CD14-positive monocyte (primary cell): ENCODE results near the gene LTB4R2. TPM values are rescaled to one million over a fixed set of nuclear protein-coding genes. Genes with fewer than 3 reads are reported as not detected.

Experiments
- DNase-seq, 3 donors: peaks; one replicate each; pipeline ENCODE4 v3.0.0-alpha.2; 2011 to 2022
- H2AFZ ChIP-seq: 2 replicates; pipeline ENCODE4 v1.6.0; 2012; ENCODE audit warnings: mild to moderate bottlenecking, low read depth, low read length, inconsistent platforms; ENCODE audit not compliant: insufficient read depth, poor library complexity, severe bottlenecking
- H3K27ac ChIP-seq, 2 donors: 1 replicate in 1 of 2; 2 replicates in 1 of 2; pipeline ENCODE4 v1.5.1; 2012 to 2013; ENCODE audit warnings: low read length in 2 of 2, control low read depth in 1 of 2, inconsistent platforms in 1 of 2, low read depth in 1 of 2, mild to moderate bottlenecking in 1 of 2
- H3K27me3 ChIP-seq, 2 donors: one replicate each; pipeline versions ENCODE4 v1.6.0 to v1.6.1; 2011 to 2013; ENCODE audit warnings: low read length in 2 of 2; ENCODE audit not compliant: control insufficient read depth in 2 of 2, insufficient read depth in 2 of 2
- H3K36me3 ChIP-seq, 2 donors: replicated peaks in 1 of 2; 1 replicate in 1 of 2; 2 replicates in 1 of 2; pipeline versions ENCODE4 v1.5.1 to v1.6.1; 2012 to 2013; ENCODE audit warnings: low read length in 2 of 2, control low read depth in 1 of 2, inconsistent platforms in 1 of 2, mild to moderate bottlenecking in 1 of 2; ENCODE audit not compliant: insufficient read depth in 2 of 2, control insufficient read depth in 1 of 2
- H3K4me1 ChIP-seq, 2 donors: 1 replicate in 1 of 2; 2 replicates in 1 of 2; pipeline versions ENCODE4 v1.5.1 to v1.6.1; 2012 to 2013; ENCODE audit warnings: low read length in 2 of 2, control low read depth in 1 of 2, inconsistent platforms in 1 of 2, mild to moderate bottlenecking in 1 of 2, moderate library complexity in 1 of 2; ENCODE audit not compliant: insufficient read depth in 2 of 2, control insufficient read depth in 1 of 2
- H3K4me2 ChIP-seq: replicated peaks from 2 replicates; pipeline ENCODE3; 2012; ENCODE audit warnings: low read length, moderate library complexity, mild to moderate bottlenecking; ENCODE audit not compliant: poor library complexity, severe bottlenecking; ENCODE audit errors: extremely low read depth
- H3K4me3 ChIP-seq, 3 experiments: fragments of 200-600 bp in 1 of 3; sonication (generic) in 1 of 3; replicated peaks in 1 of 3; 1 replicate in 2 of 3; 2 replicates in 1 of 3; pipeline ENCODE4 v1.5.1; 2011 to 2013; ENCODE audit warnings: low read length in 3 of 3, mild to moderate bottlenecking in 3 of 3, control low read depth in 2 of 3, low read depth in 2 of 3, inconsistent platforms in 1 of 3, moderate library complexity in 1 of 3
- H3K79me2 ChIP-seq: 2 replicates; pipeline ENCODE4 v1.6.0; 2012; ENCODE audit warnings: mild to moderate bottlenecking, control low read depth, inconsistent platforms, low read length, moderate library complexity; ENCODE audit not compliant: insufficient read depth
- H3K9ac ChIP-seq: 2 replicates; pipeline ENCODE4 v1.6.0; 2017; ENCODE audit warnings: low read length, mild to moderate bottlenecking; ENCODE audit not compliant: insufficient read depth, poor library complexity, severe bottlenecking
- H3K9me3 ChIP-seq, 2 donors: replicated peaks in 1 of 2; 1 replicate in 1 of 2; 2 replicates in 1 of 2; pipeline versions ENCODE4 v1.5.1 to v1.6.1; 2012 to 2013; ENCODE audit warnings: low read length in 2 of 2, control low read depth in 1 of 2; ENCODE audit not compliant: control insufficient read depth in 1 of 2, insufficient read depth in 1 of 2
- H4K20me1 ChIP-seq: 2 replicates; pipeline ENCODE4 v1.6.0; 2012; ENCODE audit warnings: mild to moderate bottlenecking, low read length, control low read depth, moderate library complexity; ENCODE audit not compliant: insufficient read depth
- H3K27ac Mint-ChIP-seq, 7 donors: one replicate each; pipeline ENCODE4 v1.8.0; 2020; ENCODE audit warnings: mild to moderate bottlenecking in 7 of 7, mixed read lengths in 7 of 7, moderate library complexity in 6 of 7, inconsistent platforms in 2 of 7
- H3K27me3 Mint-ChIP-seq, 3 donors: one replicate each; pipeline ENCODE4 v1.8.0; 2021 to 2022; ENCODE audit warnings: low read depth in 3 of 3, mild to moderate bottlenecking in 3 of 3, mixed read lengths in 3 of 3, moderate library complexity in 3 of 3, inconsistent platforms in 1 of 3
- H3K36me3 Mint-ChIP-seq, 2 donors: one replicate each; pipeline ENCODE4 v1.8.0; 2020; ENCODE audit warnings: mixed read lengths in 2 of 2, inconsistent platforms in 1 of 2, mild to moderate bottlenecking in 1 of 2
- H3K4me1 Mint-ChIP-seq: one replicate; pipeline ENCODE4 v1.8.0; 2020; ENCODE audit warnings: mild to moderate bottlenecking, mixed read lengths
- H3K4me3 Mint-ChIP-seq, 2 donors: one replicate each; pipeline ENCODE4 v1.8.0; 2020; ENCODE audit warnings: mild to moderate bottlenecking in 2 of 2, mixed read lengths in 2 of 2, moderate library complexity in 1 of 2
- H3K9me3 Mint-ChIP-seq, 7 donors: one replicate each; pipeline ENCODE4 v1.8.0; 2020 to 2022; ENCODE audit warnings: mixed read lengths in 7 of 7, mild to moderate bottlenecking in 6 of 7, moderate library complexity in 6 of 7, inconsistent platforms in 2 of 7
- WGBS: methylation state at CpG from one replicate; pipeline ENCODE4 v1.1.5; 2013; ENCODE audit warnings: missing lambda C conversion rate; ENCODE audit not compliant: insufficient coverage; 5-methylcytosine and 5-hydroxymethylcytosine counted together
- intact Hi-C, 2 donors: fragments of 100-400 bp; cut with micrococcal nuclease; formaldehyde crosslinking; loops; one replicate each; pipeline versions ENCODE4 v1.15.0 to v1.15.1; 2023
- polyA plus RNA-seq, 3 donors: library from polyadenylated mRNA; depleted of rRNA in 1 of 3; unstranded in 2 of 3; stranded (reverse) in 1 of 3; fragments of 300-500 nt in 2 of 3; fragments of >200 nt in 1 of 3; fragmentation: Illumina TruSeq in 2 of 3; gene quantifications; 1 replicate in 2 of 3; 2 replicates in 1 of 3; pipeline ENCODE4 v1.2.3, GENCODE V29; 2012 to 2021
- TF ChIP-seq, protein P1 (sequence below): fragments of 200-600 bp; IDR thresholded peaks from one replicate; pipeline ENCODE4 v1.8.0; 2022; ENCODE audit warnings: antibody characterized with exemption, mild to moderate bottlenecking

Gene LTB4R2
- polyA plus RNA-seq, 3 donors: 2.7 to 25.1 (median 2.9) TPM

DNA sequence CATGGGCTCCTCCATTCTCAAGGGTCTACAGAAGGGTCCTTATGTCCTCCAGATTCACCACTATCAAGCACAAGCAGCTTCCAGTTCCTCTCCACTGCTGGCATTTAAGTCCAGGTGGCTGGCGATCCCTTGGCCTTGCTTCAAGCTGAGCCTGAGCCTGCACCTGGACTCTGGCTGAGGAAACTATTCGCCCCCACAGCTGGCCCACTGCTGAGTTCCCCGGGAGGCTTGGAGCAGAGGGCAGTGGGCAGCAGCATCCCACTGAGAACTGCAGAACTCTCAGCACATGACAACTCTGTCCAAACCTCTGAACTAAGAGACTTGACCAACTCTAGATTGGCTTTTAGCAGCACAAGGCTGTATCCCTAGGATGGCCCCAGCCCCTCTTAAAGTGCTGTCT is 27.2 kb upstream of the LTB4R2 start:
- H3K27ac Mint-ChIP-seq: peak overlapping the region in 2 of 7 donors; percentile 32 to 37
- Histone ChIP-seq H2AFZ (no peak overlapping the region), H3K9me3 (no peaks in the 10 kb centered on the region), H3K79me2 (peaks cover 37% of the 10 kb centered on the region), H3K4me3 (no peak overlapping the region), H3K36me3 (no peaks in the 10 kb centered on the region), H3K4me2 (no peak overlapping the region), H3K4me1 (peaks cover 51 to 52% of the 10 kb centered on the region in 2 donors), H3K9ac (no peak overlapping the region), H3K27ac (peak overlapping the region in 1 of 2 donors; percentile 98), H4K20me1 (no peaks in the 10 kb centered on the region), H3K27me3 (no peaks in the 10 kb centered on the region)
- peaks cover 13 to 14% of the 10 kb centered on the region in 2 donors for H3K36me3 Mint-ChIP-seq
- no peak for DNase-seq
- no peak overlapping the region for H3K4me3 Mint-ChIP-seq
- TF ChIP-seq, protein P1, sequence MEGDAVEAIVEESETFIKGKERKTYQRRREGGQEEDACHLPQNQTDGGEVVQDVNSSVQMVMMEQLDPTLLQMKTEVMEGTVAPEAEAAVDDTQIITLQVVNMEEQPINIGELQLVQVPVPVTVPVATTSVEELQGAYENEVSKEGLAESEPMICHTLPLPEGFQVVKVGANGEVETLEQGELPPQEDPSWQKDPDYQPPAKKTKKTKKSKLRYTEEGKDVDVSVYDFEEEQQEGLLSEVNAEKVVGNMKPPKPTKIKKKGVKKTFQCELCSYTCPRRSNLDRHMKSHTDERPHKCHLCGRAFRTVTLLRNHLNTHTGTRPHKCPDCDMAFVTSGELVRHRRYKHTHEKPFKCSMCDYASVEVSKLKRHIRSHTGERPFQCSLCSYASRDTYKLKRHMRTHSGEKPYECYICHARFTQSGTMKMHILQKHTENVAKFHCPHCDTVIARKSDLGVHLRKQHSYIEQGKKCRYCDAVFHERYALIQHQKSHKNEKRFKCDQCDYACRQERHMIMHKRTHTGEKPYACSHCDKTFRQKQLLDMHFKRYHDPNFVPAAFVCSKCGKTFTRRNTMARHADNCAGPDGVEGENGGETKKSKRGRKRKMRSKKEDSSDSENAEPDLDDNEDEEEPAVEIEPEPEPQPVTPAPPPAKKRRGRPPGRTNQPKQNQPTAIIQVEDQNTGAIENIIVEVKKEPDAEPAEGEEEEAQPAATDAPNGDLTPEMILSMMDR: no peak
- WGBS: 100% methylated on average over 3 of the region's 3 CpGs
- H3K4me1 Mint-ChIP-seq: peaks cover 58% of the 10 kb centered on the region
- H3K9me3 Mint-ChIP-seq: peaks cover 0 to 3% (median 0%) of the 10 kb centered on the region in 7 donors
- intact Hi-C loops: no loop called here
- peaks cover 0 to 4% (median 3%) of the 10 kb centered on the region in 3 donors for H3K27me3 Mint-ChIP-seq

DNA sequence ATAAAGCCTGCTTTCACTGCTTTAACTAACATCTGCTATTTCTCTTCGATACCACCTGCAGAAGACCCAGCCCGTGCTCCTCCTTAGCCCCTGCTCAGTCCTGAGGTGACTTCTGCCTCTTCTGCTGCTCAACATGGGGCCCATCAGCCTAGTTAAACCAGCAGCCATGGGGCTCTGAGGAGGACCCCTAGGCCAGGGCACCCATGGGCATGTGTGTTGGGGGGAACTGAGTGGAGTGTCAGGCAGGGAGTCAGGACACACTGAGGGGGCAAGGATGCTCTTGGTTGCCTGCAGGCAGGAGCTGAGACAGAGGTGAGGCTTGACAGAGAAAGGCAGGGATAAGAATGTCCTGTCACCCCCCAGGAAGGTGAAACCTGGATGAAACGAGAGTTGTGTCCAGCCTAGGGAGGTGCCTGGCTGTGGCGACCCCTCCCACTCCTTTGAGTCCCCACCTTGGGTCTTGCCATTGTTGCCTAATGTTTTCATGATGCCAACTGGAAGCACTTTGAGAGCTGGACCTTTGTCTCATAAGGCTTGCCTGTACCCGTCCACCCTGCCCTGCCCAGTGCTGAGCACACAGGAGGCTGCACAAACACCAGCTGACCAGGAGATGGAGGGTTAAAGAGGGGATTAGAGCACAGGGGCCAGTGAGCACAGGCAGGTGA is 26.0 kb upstream of the LTB4R2 start:
- Histone ChIP-seq H3K9ac (no peak overlapping the region), H3K27me3 (no peaks in the 10 kb centered on the region), H3K27ac (no peak overlapping the region), H3K9me3 (no peaks in the 10 kb centered on the region), H3K79me2 (peaks cover 28% of the 10 kb centered on the region), H3K4me1 (peaks cover 39 to 40% of the 10 kb centered on the region in 2 donors), H3K36me3 (no peaks in the 10 kb centered on the region), H2AFZ (no peak overlapping the region), H4K20me1 (no peaks in the 10 kb centered on the region), H3K4me2 (no peak overlapping the region), H3K4me3 (no peak overlapping the region)
- 98% methylated on average over 5 of the region's 5 CpGs for WGBS
- intact Hi-C loops: no loop called here
- Mint-ChIP-seq H3K4me1 (peaks cover 49% of the 10 kb centered on the region), H3K4me3 (no peak overlapping the region), H3K27me3 (peaks cover 0 to 3% (median 1%) of the 10 kb centered on the region in 3 donors), H3K9me3 (peaks cover 0 to 3% (median 0%) of the 10 kb centered on the region in 7 donors), H3K27ac (peak overlapping the region in 3 of 7 donors; percentile 25 to 32 (median 32)), H3K36me3 (peaks cover 12 to 16% of the 10 kb centered on the region in 2 donors)
- TF ChIP-seq, protein P1: no peak
- DNase-seq: no peak
